SK-N-MC (cell line): Measurements from ENCODE around the gene SCGB3A1.

Source experiments
- FOXP2 ChIP-seq: optimal IDR thresholded peaks from 2 replicates; pipeline ENCODE3; 2011; ENCODE audit warnings: mild to moderate bottlenecking, moderate library complexity; ENCODE audit not compliant: insufficient read depth; ENCODE audit errors: extremely low read length, control extremely low read depth
- POLR2AphosphoS5 ChIP-seq: IDR thresholded peaks from 2 replicates; pipeline ENCODE4 v1.6.1; 2012; ENCODE audit warnings: mild to moderate bottlenecking, low read depth, low read length, borderline replicate concordance

DNA sequence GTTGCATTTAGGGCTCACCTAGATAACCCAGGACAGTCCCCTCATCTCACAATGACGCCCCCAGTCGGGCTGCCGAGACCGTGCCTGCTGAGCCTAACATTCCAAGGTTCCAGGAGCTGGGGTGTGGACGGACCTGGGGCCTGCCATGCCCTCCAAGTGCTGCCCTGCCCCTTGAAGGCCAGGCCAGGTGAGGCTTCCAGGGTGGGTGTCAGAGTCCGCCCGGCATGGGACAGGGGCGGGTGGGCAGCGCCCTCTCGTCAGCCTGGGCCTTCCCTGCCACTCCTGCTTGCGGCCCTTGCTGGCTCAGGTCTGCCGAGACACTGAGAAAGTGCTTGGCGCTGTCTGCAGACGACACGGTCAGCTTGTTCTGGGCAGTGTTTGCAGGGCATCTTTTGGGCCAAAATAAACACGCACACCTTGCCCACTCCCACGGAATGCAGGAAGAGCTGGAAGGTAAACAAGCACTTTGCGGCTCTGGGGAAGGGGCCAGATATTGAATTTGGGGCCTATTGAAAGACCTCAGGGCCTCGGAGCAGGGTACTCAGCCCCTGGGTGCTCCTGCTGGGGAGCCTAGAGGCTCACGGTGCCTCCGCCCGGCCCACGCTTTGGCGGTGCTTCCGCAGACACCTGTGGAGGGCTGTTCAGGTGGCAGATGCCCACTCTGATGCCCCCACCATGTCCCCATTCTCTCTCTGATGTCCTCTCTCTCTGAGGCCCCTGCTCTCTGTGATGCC, 4.2 kb upstream of the SCGB3A1 start:
- TF ChIP-seq POLR2AphosphoS5 (no peak), FOXP2 (no peak)
